Psoas muscle (tissue), 8 donors: Measurements from ENCODE around the gene AP2A2. TPM values are rescaled to one million over a fixed set of nuclear protein-coding genes. Genes with fewer than 3 reads are reported as not detected.

Source experiments
- ATAC-seq, 4 donors: fragments of 200-7000 bp; cut with Tn5 transposase; one replicate each; pipeline ENCODE4 v1.9.1; 2020; ENCODE audit warnings: moderate library complexity in 3 of 4, mild to moderate bottlenecking in 2 of 4
- DNase-seq, 2 donors: peaks; one replicate each; pipeline ENCODE4 v3.0.0-alpha.2; 2020
- H3K27ac ChIP-seq: fragments of 200-600 bp; one replicate; pipeline ENCODE4 v1.8.0; 2022
- H3K27me3 ChIP-seq, 3 donors: fragments of 200-600 bp in 1 of 3; one replicate each; pipeline versions ENCODE4 v1.6.1 to v1.8.0; 2013 to 2022; ENCODE audit warnings: low read length in 2 of 3, mild to moderate bottlenecking in 2 of 3, moderate library complexity in 1 of 3; ENCODE audit not compliant: insufficient read depth in 3 of 3
- H3K36me3 ChIP-seq, 2 donors: fragments of 200-600 bp in 1 of 2; one replicate each; pipeline versions ENCODE4 v1.6.1 to v1.8.0; 2013 to 2022; ENCODE audit warnings: low read depth in 1 of 2, mild to moderate bottlenecking in 1 of 2, moderate library complexity in 1 of 2; ENCODE audit not compliant: insufficient read depth in 1 of 2
- H3K4me1 ChIP-seq: fragments of 200-600 bp; one replicate; pipeline ENCODE4 v1.8.0; 2022
- H3K4me3 ChIP-seq: fragments of 200-600 bp; one replicate; pipeline ENCODE4 v1.8.0; 2022; ENCODE audit warnings: mild to moderate bottlenecking
- H3K9me3 ChIP-seq: fragments of 200-600 bp; one replicate; pipeline ENCODE4 v1.8.0; 2022
- CTCF ChIP-seq: fragments of 200-600 bp; IDR thresholded peaks from one replicate; pipeline ENCODE4 v1.8.0; 2022; ENCODE audit warnings: antibody characterized with exemption
- WGBS, 3 donors: extraction: QIAGEN DNeasy Blood & Tissue Kit; methylation state at CpG; one replicate each; pipeline versions ENCODE4 v1.1.6 to v1.1.7; 2013; 5-methylcytosine and 5-hydroxymethylcytosine counted together
- intact Hi-C, 2 donors: fragments of 100-400 bp; cut with DNase I; formaldehyde crosslinking; loops; one replicate each; pipeline versions ENCODE4 v1.11.0 to v1.14.2; 2022
- polyA plus RNA-seq, 3 donors: library from polyadenylated mRNA; stranded (reverse); fragments of 200-250 nt; gene quantifications; one replicate each; pipeline ENCODE4 v1.2.3, GENCODE V29; 2013
- total RNA-seq, 4 donors: library from RNA; stranded (reverse); fragmentation: NEBNext Ultra II Directional in 2 of 4; extraction: Animal tissue kit (Norgen Biotek cat#: 25700) in 2 of 4; gene quantifications; one replicate each; pipeline versions ENCODE4 v1.2.1 to v1.2.4, GENCODE V29; 2021 to 2023
- donor health status: healthy with polysubstance abuse.
- donor health status: DM: no; HTN: no; CAD: no; lungs with moderate emphysema.
- donor health status: Bipolar disorder and iron deficiency.
- donor health status: healthy.
- donor health status: DM: yes; HTN: yes; CAD: no.
- donor health status: DM: no; HTN: no; CAD: no.
- donor health status: DM: no; HTN: no; CAD: no.
- donor health status: DM: yes; HTN: yes; CAD: no.

The AP2A2 gene
- total and polyA plus RNA-seq, 7 donors = 15.9 to 31.4 (median 26.5) TPM

GRCh38 chr11:1003159-1003558 lies 77.5 kb downstream of the AP2A2 start:
- DNase-seq (no peak), ATAC-seq (no peak)
- Histone ChIP-seq H3K9me3 (no peaks in the 10 kb centered on the region), H3K36me3 (peaks cover 5 to 69% of the 10 kb centered on the region in 2 donors), H3K27me3 (no peaks in the 10 kb centered on the region), H3K27ac (no peak overlapping the region), H3K4me3 (no peak overlapping the region), H3K4me1 (peaks cover 10% of the 10 kb centered on the region)
- intact Hi-C loops = no loop called here
- 86 to 91% (median 88%) methylated on average over 20 of the region's 20 CpGs for WGBS, 3 donors
- TF ChIP-seq CTCF = no peak

GRCh38 chr11:1005928-1006327 lies 80.3 kb downstream of the AP2A2 start:
- no peak for TF ChIP-seq CTCF
- WGBS, 3 donors = 58 to 72% (median 63%) methylated on average over 21 of the region's 21 CpGs
- peaks cover 10% of the 10 kb centered on the region for H3K4me1 ChIP-seq
- H3K27ac ChIP-seq = peak overlapping the region; percentile 81
- intact Hi-C loops = no loop called here
- no peak overlapping the region for H3K4me3 ChIP-seq
- no peaks in the 10 kb centered on the region for H3K27me3 ChIP-seq
- no peaks in the 10 kb centered on the region for H3K9me3 ChIP-seq
- ATAC-seq = peak in 2 of 4 donors; percentile 9 to 40
- DNase-seq = peak; percentile 48 to 76
- H3K36me3 ChIP-seq = peaks cover 6 to 87% of the 10 kb centered on the region in 2 donors

GRCh38 chr11:1006762-1007161 lies 81.1 kb downstream of the AP2A2 start:
- no peak for TF ChIP-seq CTCF
- H3K36me3 ChIP-seq = peaks cover 4 to 87% of the 10 kb centered on the region in 2 donors
- DNase-seq (no peak), ATAC-seq (peak; percentile 92 to 94 (median 94))
- intact Hi-C loops = no loop called here
- peak overlapping the region; percentile 35 for H3K4me3 ChIP-seq
- H3K27me3 ChIP-seq = no peaks in the 10 kb centered on the region
- peaks cover 10% of the 10 kb centered on the region for H3K4me1 ChIP-seq
- H3K27ac ChIP-seq = peak overlapping the region; percentile 81
- 37 to 53% (median 45%) methylated on average over 13 of the region's 13 CpGs for WGBS, 3 donors
- no peaks in the 10 kb centered on the region for H3K9me3 ChIP-seq

DNA sequence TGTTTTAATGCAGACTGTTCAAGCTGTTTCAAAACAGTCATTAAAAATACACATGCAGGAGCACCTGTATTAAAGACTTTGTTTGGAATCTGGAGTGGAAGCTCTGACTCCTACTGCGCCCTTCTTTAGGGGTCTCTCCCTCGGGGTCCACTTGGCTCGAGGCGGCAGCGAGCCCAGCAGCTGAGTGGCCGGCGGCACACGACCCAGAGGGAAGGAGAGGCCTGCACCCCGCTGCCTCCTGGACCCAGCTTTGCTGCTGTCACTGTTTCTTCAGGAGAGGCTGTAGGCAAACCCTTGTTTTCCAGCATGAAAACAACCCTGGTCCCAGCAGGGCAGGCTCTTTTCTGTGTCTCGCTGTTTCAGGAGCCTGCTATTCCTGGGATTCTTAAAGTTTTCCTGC lies 81.6 kb downstream of the AP2A2 start:
- TF ChIP-seq CTCF = no peak
- no peak for DNase-seq
- intact Hi-C loops = no loop called here
- Histone ChIP-seq H3K4me3 (peak overlapping the region; percentile 35), H3K9me3 (no peaks in the 10 kb centered on the region), H3K36me3 (peaks cover 2 to 87% of the 10 kb centered on the region in 2 donors), H3K27ac (peak overlapping the region; percentile 81), H3K27me3 (no peaks in the 10 kb centered on the region), H3K4me1 (peaks cover 10% of the 10 kb centered on the region)
- WGBS, 3 donors = 88 to 93% (median 88%) methylated on average over 10 of the region's 10 CpGs
- no peak for ATAC-seq
